ENCODE data around the gene DNAH17. TPM values are rescaled to one million over a fixed set of nuclear protein-coding genes. Genes with fewer than 3 reads are reported as not detected.

The DNAH17 gene
- total RNA-seq, 3 donors from 2014 or later, result 0.05 to 0.08 (median 0.05) TPM

- no peak for ATAC-seq
- no peaks in the 10 kb centered on the region for H3K36me3 Mint-ChIP-seq (ENCODE audit: insufficient read depth)
- H3K9me3 Mint-ChIP-seq, result no peaks in the 10 kb centered on the region
- peaks cover 6% of the 10 kb centered on the region for H3K4me1 Mint-ChIP-seq (ENCODE audit: low read depth)
- H3K4me3 Mint-ChIP-seq, result no peak overlapping the region
- no peak for DNase-seq
- peaks cover 11% of the 10 kb centered on the region for H3K27me3 Mint-ChIP-seq (ENCODE audit: low read depth)
Observed at GRCh38 chr17:78592991-78593329, 15.8 kb upstream of the DNAH17 start.

DNA sequence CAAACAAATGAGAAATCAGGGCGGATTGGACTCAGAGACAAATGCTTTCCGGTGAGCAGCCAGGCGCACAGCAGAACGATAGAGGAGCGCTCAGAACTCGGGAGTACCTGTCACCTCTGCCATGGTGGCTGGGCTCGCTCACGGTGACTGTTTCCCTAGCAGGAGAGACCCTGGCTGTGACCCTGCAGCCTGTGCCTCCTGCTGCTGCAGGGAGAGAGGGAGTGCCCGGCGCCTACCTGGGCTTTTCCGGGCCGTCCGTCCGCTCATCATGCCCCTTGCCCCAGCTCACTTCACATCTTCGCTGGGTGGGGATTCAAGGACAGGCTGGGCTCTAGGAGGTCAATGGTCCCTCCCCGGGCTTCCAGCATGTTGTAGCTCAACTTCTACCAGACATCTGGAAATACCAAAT, 14.1 kb upstream of the DNAH17 start:
- DNase-seq (no peak), ATAC-seq (no peak)
- Mint-ChIP-seq H3K4me3 (no peak overlapping the region), H3K27me3 (ENCODE audit: low read depth) (peaks cover 11% of the 10 kb centered on the region), H3K4me1 (ENCODE audit: low read depth) (peaks cover 6% of the 10 kb centered on the region), H3K9me3 (no peaks in the 10 kb centered on the region), H3K36me3 (ENCODE audit: insufficient read depth) (no peaks in the 10 kb centered on the region)

GRCh38 chr17:78589885-78590284, 12.7 kb upstream of the DNAH17 start:
- Mint-ChIP-seq H3K4me1 (ENCODE audit: low read depth) (peaks cover 6% of the 10 kb centered on the region), H3K36me3 (ENCODE audit: insufficient read depth) (no peaks in the 10 kb centered on the region), H3K4me3 (no peak overlapping the region), H3K27me3 (ENCODE audit: low read depth) (peaks cover 7% of the 10 kb centered on the region), H3K9me3 (no peaks in the 10 kb centered on the region)
- ATAC-seq (no peak), DNase-seq (no peak)

DNA sequence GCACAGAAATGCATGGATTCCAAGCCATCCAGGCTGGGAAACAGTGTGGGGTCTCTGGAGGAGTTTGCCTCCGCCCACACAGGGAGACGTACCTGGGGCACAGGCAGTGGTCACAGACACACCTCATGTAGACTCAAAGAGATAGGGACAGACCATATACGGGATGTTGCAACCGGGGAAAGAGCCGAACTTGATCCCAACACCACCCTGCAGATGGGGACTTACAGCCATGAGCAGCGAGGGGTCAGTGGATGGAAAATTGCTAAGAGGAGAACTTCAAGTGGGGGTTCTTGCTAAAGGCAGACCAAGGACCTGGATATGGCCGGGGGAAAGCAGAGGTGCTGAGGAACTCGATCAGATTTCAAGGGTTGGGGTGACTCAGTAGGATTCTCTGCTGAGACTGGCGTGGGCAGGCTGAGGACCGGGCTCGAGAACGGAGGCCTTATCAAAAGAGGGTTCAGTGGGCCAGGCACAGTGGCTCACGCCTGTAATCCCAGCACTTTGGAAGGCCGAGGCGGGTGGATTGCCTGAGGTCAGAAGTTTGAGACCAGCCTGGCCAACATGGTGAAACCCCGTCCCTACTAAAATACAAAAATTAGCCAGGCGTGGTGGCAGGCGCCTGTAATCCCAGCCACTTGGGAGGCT, 12.0 kb upstream of the DNAH17 start:
- no peak for DNase-seq
- Mint-ChIP-seq H3K4me3 (no peak overlapping the region), H3K36me3 (ENCODE audit: insufficient read depth) (no peaks in the 10 kb centered on the region), H3K27me3 (ENCODE audit: low read depth) (peaks cover 7% of the 10 kb centered on the region), H3K9me3 (no peaks in the 10 kb centered on the region), H3K4me1 (ENCODE audit: low read depth) (peaks cover 6% of the 10 kb centered on the region)
- ATAC-seq, result no peak

DNA sequence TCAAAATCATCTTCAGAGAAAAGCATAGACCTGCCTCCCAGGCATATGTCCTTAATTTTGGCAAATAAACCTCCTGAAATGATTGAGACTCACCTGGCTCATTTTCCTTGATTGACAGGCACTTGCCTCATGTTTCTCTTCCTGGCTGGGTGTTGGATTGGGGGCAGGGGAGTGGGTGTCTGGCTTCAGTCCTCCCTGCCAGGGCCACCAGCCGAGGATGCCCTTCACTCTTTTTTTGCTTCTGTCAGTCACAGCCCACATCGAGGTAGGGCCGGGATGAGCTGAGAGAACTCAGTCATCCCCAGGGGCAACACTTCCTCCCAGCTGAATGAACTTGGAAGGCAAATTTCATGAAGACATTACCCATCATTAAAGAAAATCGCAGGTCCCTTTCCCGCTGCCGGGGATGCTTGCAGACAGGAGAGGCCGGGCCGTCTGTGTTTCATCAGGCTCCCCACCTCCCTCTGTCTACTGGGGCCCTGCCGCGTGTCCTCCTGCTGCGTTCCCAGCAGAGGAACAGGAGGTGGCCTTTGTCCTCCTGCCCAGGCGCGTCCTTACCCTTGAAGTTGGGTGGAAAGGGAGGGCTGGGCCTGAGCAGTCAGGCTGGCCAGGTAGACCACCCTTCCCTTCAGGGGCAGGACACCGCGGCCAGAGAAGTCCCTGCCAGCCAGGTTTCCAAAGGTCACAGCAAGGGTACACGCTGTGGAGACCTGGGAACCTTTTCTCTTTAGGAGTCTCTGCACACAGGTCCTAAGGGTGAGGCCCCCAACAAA, 11.2 kb upstream of the DNAH17 start:
- H3K9me3 Mint-ChIP-seq, result no peaks in the 10 kb centered on the region
- H3K27me3 Mint-ChIP-seq (ENCODE audit: low read depth), result peaks cover 11% of the 10 kb centered on the region
- ATAC-seq (no peak), DNase-seq (no peak)
- no peaks in the 10 kb centered on the region for H3K36me3 Mint-ChIP-seq (ENCODE audit: insufficient read depth)
- peaks cover 6% of the 10 kb centered on the region for H3K4me1 Mint-ChIP-seq (ENCODE audit: low read depth)
- H3K4me3 Mint-ChIP-seq, result no peak overlapping the region

GRCh38 chr17:78585006-78585630, 7.9 kb upstream of the DNAH17 start:
- DNase-seq, result no peak
- H3K9me3 Mint-ChIP-seq, result no peaks in the 10 kb centered on the region
- ATAC-seq, result no peak
- H3K4me3 Mint-ChIP-seq, result no peak overlapping the region
- H3K27me3 Mint-ChIP-seq (ENCODE audit: low read depth), result peaks cover 11% of the 10 kb centered on the region
- no peaks in the 10 kb centered on the region for H3K36me3 Mint-ChIP-seq (ENCODE audit: insufficient read depth)
- H3K4me1 Mint-ChIP-seq (ENCODE audit: low read depth), result no peaks in the 10 kb centered on the region

GRCh38 chr17:78583091-78583490, 5.9 kb upstream of the DNAH17 start:
- H3K36me3 Mint-ChIP-seq (ENCODE audit: insufficient read depth), result no peaks in the 10 kb centered on the region
- DNase-seq (no peak), ATAC-seq (peak in 1 of 2 donors; percentile 63)
- H3K4me3 Mint-ChIP-seq, result no peak overlapping the region
- no peaks in the 10 kb centered on the region for H3K9me3 Mint-ChIP-seq
- H3K27me3 Mint-ChIP-seq (ENCODE audit: low read depth), result peaks cover 8% of the 10 kb centered on the region
- no peaks in the 10 kb centered on the region for H3K4me1 Mint-ChIP-seq (ENCODE audit: low read depth)

DNA sequence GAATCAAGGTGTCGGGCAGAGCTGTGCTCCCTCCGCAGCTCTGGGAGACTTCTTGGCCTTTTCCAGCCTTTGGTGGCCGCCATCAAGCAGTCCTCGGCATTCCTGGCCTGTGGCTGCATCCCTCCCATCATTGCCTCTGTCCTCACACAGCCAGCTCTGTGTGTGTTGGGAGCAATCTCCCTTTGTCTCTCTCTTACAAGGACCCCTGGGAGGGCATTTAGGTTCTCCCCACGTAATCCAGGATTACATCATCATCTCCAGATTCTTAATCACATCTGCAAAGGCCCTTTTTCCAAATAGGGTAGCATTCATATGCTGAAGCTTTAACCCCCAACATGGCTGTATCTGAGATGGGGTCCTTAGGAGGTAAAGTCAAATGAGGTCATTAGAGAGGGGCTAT, 4.1 kb upstream of the DNAH17 start:
- Mint-ChIP-seq H3K27me3 (ENCODE audit: low read depth) (peaks cover 4% of the 10 kb centered on the region), H3K4me3 (no peak overlapping the region), H3K36me3 (ENCODE audit: insufficient read depth) (no peaks in the 10 kb centered on the region), H3K4me1 (ENCODE audit: low read depth) (no peaks in the 10 kb centered on the region), H3K9me3 (no peaks in the 10 kb centered on the region)
- ATAC-seq, result no peak
- no peak for DNase-seq

GRCh38 chr17:78580277-78580804, 3.1 kb upstream of the DNAH17 start:
- Mint-ChIP-seq H3K4me1 (ENCODE audit: low read depth) (no peaks in the 10 kb centered on the region), H3K27me3 (ENCODE audit: low read depth) (peaks cover 4% of the 10 kb centered on the region), H3K36me3 (ENCODE audit: insufficient read depth) (no peaks in the 10 kb centered on the region), H3K9me3 (no peaks in the 10 kb centered on the region), H3K4me3 (no peak overlapping the region)
- ATAC-seq (no peak), DNase-seq (no peak)

- H3K36me3 Mint-ChIP-seq (ENCODE audit: insufficient read depth), result no peaks in the 10 kb centered on the region
- H3K4me3 Mint-ChIP-seq, result no peak overlapping the region
- DNase-seq (no peak), ATAC-seq (no peak)
- H3K27me3 Mint-ChIP-seq (ENCODE audit: low read depth), result no peaks in the 10 kb centered on the region
- H3K4me1 Mint-ChIP-seq (ENCODE audit: low read depth), result no peaks in the 10 kb centered on the region
- H3K9me3 Mint-ChIP-seq, result no peaks in the 10 kb centered on the region
Observed at GRCh38 chr17:78576389-78577112, 645 bp downstream of the DNAH17 start.

DNA sequence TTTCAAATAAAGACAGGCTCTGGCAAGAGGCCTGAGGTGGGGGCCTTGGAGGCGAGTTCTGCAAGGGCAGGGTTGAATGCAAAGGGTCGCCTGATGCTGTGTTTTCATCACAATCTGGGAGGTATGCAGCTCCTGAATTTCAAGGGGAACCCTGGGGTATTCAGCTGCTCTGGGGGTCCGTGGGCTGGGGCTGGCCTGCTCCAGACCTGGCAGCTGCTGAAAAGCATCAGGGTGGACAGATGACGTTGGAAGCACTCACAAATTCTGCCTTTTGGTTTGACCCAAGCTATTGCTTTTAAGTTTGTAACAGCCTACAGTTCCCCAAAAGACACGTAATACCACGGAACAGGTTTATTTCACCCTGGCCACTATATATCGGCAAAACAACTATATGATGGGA, 1.3 kb downstream of the DNAH17 start:
- DNase-seq (no peak), ATAC-seq (no peak)
- Mint-ChIP-seq H3K4me3 (no peak overlapping the region), H3K9me3 (no peaks in the 10 kb centered on the region), H3K36me3 (ENCODE audit: insufficient read depth) (no peaks in the 10 kb centered on the region), H3K27me3 (ENCODE audit: low read depth) (no peaks in the 10 kb centered on the region), H3K4me1 (ENCODE audit: low read depth) (no peaks in the 10 kb centered on the region)

DNA sequence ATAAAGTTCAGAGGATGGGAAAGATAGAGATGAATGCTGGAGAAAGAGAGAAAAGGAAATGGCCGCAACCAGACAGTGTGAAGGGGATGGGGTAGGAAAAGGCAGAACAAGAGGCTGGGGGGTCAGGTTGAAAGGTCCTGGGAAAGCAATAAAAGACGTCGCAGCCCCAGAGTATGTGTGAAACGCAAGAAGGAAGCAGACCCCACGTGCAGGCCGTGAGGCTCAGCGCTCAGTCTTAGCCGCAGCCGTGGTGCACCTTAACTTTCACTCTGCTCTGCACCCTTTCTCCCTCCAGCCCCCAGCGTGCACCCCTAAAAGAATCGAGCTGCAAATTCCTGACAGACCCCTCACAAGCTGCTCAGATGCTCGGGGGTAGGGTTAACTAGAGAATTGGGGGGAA, 1.9 kb downstream of the DNAH17 start:
- DNase-seq, result no peak
- Mint-ChIP-seq H3K9me3 (no peaks in the 10 kb centered on the region), H3K27me3 (ENCODE audit: low read depth) (no peaks in the 10 kb centered on the region), H3K4me3 (no peak overlapping the region), H3K4me1 (ENCODE audit: low read depth) (no peaks in the 10 kb centered on the region), H3K36me3 (ENCODE audit: insufficient read depth) (no peaks in the 10 kb centered on the region)
- ATAC-seq, result no peak

DNA sequence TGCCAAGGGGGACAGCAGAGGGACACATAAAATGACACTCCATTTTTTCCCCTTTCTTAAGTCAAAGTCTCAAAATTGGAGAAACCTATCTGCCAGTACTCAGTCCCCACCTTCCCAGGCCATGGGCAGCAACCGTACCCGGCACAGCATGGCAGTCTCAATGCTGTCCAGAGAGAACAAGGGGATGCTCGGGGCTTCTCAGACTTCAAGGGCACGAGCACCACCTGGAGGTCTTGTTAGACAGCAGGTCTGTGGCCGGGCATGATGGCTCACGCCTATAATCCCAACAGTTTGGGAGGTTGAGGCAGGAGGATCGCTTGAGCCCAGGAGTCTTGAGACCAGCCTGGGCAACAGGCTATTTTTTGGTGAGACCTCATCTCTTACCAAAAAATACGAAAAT, 3.2 kb downstream of the DNAH17 start:
- Mint-ChIP-seq H3K4me1 (ENCODE audit: low read depth) (no peaks in the 10 kb centered on the region), H3K4me3 (no peak overlapping the region), H3K9me3 (no peaks in the 10 kb centered on the region), H3K36me3 (ENCODE audit: insufficient read depth) (no peaks in the 10 kb centered on the region), H3K27me3 (ENCODE audit: low read depth) (peaks cover 2% of the 10 kb centered on the region)
- ATAC-seq, result no peak
- DNase-seq, result no peak

Data from activated T-cell treated with anti-CD3 and anti-CD28 coated beads, Interleukin-2, amount 50 U/mL, for 4 hours (primary cell).